ENCODE measurements around the gene SPNS2.

SPNS2 gene

GRCh38 chr17:4544951-4545216, 46.2 kb downstream of the SPNS2 start:
- peaks cover 20% of the 10 kb centered on the region; the same call in 1 of the 2 replicates for H3K36me3 ChIP-seq (ENCODE audit: insufficient read depth, low read length)
- H4K20me1 ChIP-seq (ENCODE audit: insufficient read depth, low read length, poor library complexity, severe bottlenecking): no peaks in the 10 kb centered on the region
- no peaks in the 10 kb centered on the region for H3F3A ChIP-seq (ENCODE audit: low read depth)
- no peak overlapping the region for H2AFZ ChIP-seq (ENCODE audit: low read length)
- H3K4me3 ChIP-seq (ENCODE audit: low read length, poor library complexity, severe bottlenecking): no peak overlapping the region
- no peak overlapping the region for H3K4me2 ChIP-seq (ENCODE audit: low read depth, low read length, poor library complexity, severe bottlenecking)
- H3K4me1 ChIP-seq (ENCODE audit: insufficient read depth, low read length, poor library complexity, severe bottlenecking): no peaks in the 10 kb centered on the region
- no peak overlapping the region for H3K9ac ChIP-seq (ENCODE audit: low read depth, low read length, poor library complexity, severe bottlenecking)
- no peaks in the 10 kb centered on the region for H3K27me3 ChIP-seq (ENCODE audit: insufficient read depth, low read length, poor library complexity, severe bottlenecking)
- no peaks in the 10 kb centered on the region for H3K9me3 ChIP-seq (ENCODE audit: insufficient read depth, low read depth, low read length)
- H3K9me2 ChIP-seq (replicated peaks; ENCODE audit: low read depth, low read length): no peaks in the 10 kb centered on the region
- no peaks in the 10 kb centered on the region for H3K79me2 ChIP-seq (ENCODE audit: insufficient read depth, low read length)
- no peak for TF ChIP-seq CTCF (conservative IDR thresholded peaks at IDR 0.05; ENCODE audit: low read length)
- TF ChIP-seq EZH2phosphoT487 (IDR thresholded peaks at IDR 0.05; ENCODE audit: borderline replicate concordance): no peak

- Histone ChIP-seq H3F3A (ENCODE audit: low read depth) (no peaks in the 10 kb centered on the region), H3K9ac (ENCODE audit: low read depth, low read length, poor library complexity, severe bottlenecking) (no peak overlapping the region), H4K20me1 (ENCODE audit: insufficient read depth, low read length, poor library complexity, severe bottlenecking) (no peaks in the 10 kb centered on the region)
Measured at GRCh38 chr17:4545217-4545951, 46.7 kb downstream of the SPNS2 start.

GRCh38 chr17:4547118-4547906, 48.6 kb downstream of the SPNS2 start:
- Histone ChIP-seq H3K4me3 (ENCODE audit: low read length, poor library complexity, severe bottlenecking) (no peak overlapping the region), H3K79me2 (ENCODE audit: insufficient read depth, low read length) (0 out of 2 replicates have a peak, but pooled peaks cover 4% of the 10 kb centered on the region), H3K4me2 (ENCODE audit: low read depth, low read length, poor library complexity, severe bottlenecking) (no peak overlapping the region), H3K9ac (ENCODE audit: low read depth, low read length, poor library complexity, severe bottlenecking) (no peak overlapping the region), H3F3A (ENCODE audit: low read depth) (no peaks in the 10 kb centered on the region), H3K27me3 (ENCODE audit: insufficient read depth, low read length, poor library complexity, severe bottlenecking) (no peaks in the 10 kb centered on the region), H3K4me1 (ENCODE audit: insufficient read depth, low read length, poor library complexity, severe bottlenecking) (peaks cover 6% of the 10 kb centered on the region), H2AFZ (ENCODE audit: low read length) (no peak overlapping the region), H4K20me1 (ENCODE audit: insufficient read depth, low read length, poor library complexity, severe bottlenecking) (no peaks in the 10 kb centered on the region), H3K36me3 (ENCODE audit: insufficient read depth, low read length) (peaks cover 23% of the 10 kb centered on the region; the same call in 1 of the 2 replicates), H3K9me2 (replicated peaks; ENCODE audit: low read depth, low read length) (no peaks in the 10 kb centered on the region), H3K9me3 (ENCODE audit: insufficient read depth, low read depth, low read length) (no peaks in the 10 kb centered on the region)
- TF ChIP-seq CTCF (conservative IDR thresholded peaks at IDR 0.05; ENCODE audit: low read length) (no peak), EZH2phosphoT487 (IDR thresholded peaks at IDR 0.05; ENCODE audit: borderline replicate concordance) (no peak)

More at GRCh38 chr17:4545217-4545951, 46.7 kb downstream of the SPNS2 start:
- no peak for TF ChIP-seq EZH2phosphoT487 (IDR thresholded peaks at IDR 0.05; ENCODE audit: borderline replicate concordance)
- TF ChIP-seq CTCF (conservative IDR thresholded peaks at IDR 0.05; ENCODE audit: low read length): no peak
- H3K4me3 ChIP-seq (ENCODE audit: low read length, poor library complexity, severe bottlenecking): no peak overlapping the region
- peaks cover 20% of the 10 kb centered on the region; the same call in 1 of the 2 replicates for H3K36me3 ChIP-seq (ENCODE audit: insufficient read depth, low read length)
- H3K27me3 ChIP-seq (ENCODE audit: insufficient read depth, low read length, poor library complexity, severe bottlenecking): no peaks in the 10 kb centered on the region
- H3K4me2 ChIP-seq (ENCODE audit: low read depth, low read length, poor library complexity, severe bottlenecking): no peak overlapping the region
- H3K4me1 ChIP-seq (ENCODE audit: insufficient read depth, low read length, poor library complexity, severe bottlenecking): no peaks in the 10 kb centered on the region
- H3K9me2 ChIP-seq (replicated peaks; ENCODE audit: low read depth, low read length): no peaks in the 10 kb centered on the region
- H3K9me3 ChIP-seq (ENCODE audit: insufficient read depth, low read depth, low read length): no peaks in the 10 kb centered on the region
- H2AFZ ChIP-seq (ENCODE audit: low read length): no peak overlapping the region
- H3K79me2 ChIP-seq (ENCODE audit: insufficient read depth, low read length): no peaks in the 10 kb centered on the region
